Activated CD8-positive, alpha-beta memory T cell treated with anti-CD3 and anti-CD28 coated beads, Interleukin-2, amount 50 U/mL, for 4 hours (primary cell): Measurements from ENCODE around the gene PCP4L1.
A peak's percentile ranks its signal among the peaks of the same experiment; 100 is the strongest.
"Not testable (repeated sequence)": the region's sequence is repeated elsewhere in the genome, so short reads cannot be mapped to it uniquely, and the experiment has no call there.

Experiments used
- DNase-seq: peaks from one replicate; pipeline ENCODE4 v3.0.0-alpha.2; 2020

The PCP4L1 gene

GRCh38 chr1:161274874-161275273 lies 16.3 kb downstream of the PCP4L1 start:
- DNase-seq, result no peak

- DNase-seq, result no peak
These were observed 24.4 kb downstream of the PCP4L1 start for GRCh38 chr1:161282991-161283390.

GRCh38 chr1:161285113-161285512 lies 26.6 kb downstream of the PCP4L1 start:
- DNase-seq, result no peak

GRCh38 chr1:161285521-161285920 lies 27.0 kb downstream of the PCP4L1 start:
- DNase-seq, result no peak

GRCh38 chr1:161287482-161288054 lies 29.0 kb downstream of the PCP4L1 start:
- DNase-seq, result no peak

- DNase-seq, result no peak
These were observed 32.2 kb downstream of the PCP4L1 start for GRCh38 chr1:161290779-161291178.

- no peak for DNase-seq
These were observed 38.9 kb downstream of the PCP4L1 start for GRCh38 chr1:161297415-161297814.

GRCh38 chr1:161298116-161298515 lies 39.6 kb downstream of the PCP4L1 start:
- DNase-seq, result no peak

GRCh38 chr1:161299347-161299746 lies 40.8 kb downstream of the PCP4L1 start:
- DNase-seq, result no peak

- no peak for DNase-seq
These were observed 41.9 kb downstream of the PCP4L1 start for GRCh38 chr1:161300478-161300877.

GRCh38 chr1:161304927-161305866 lies 46.7 kb downstream of the PCP4L1 start:
- DNase-seq, result no peak

GRCh38 chr1:161305867-161306519 lies 47.4 kb downstream of the PCP4L1 start:
- peak; percentile 86 for DNase-seq

GRCh38 chr1:161307230-161307768 lies 48.8 kb downstream of the PCP4L1 start:
- no peak for DNase-seq

- no peak for DNase-seq
These were observed 49.5 kb downstream of the PCP4L1 start for GRCh38 chr1:161307892-161308638.

- DNase-seq, result no peak
These were observed 51.3 kb downstream of the PCP4L1 start, which contains the start of gene MPZ for GRCh38 chr1:161309868-161310267. Gene MPZ, minus strand, starts transcription at chr1:161309968. Its CDS starts 63 bp downstream, at chr1:161309905.

- DNase-seq, result no peak
These were observed 53.1 kb downstream of the PCP4L1 start for GRCh38 chr1:161311595-161312181.

GRCh38 chr1:161313554-161314200 lies 55.1 kb downstream of the PCP4L1 start:
- DNase-seq, result no peak

- peak; percentile 89 for DNase-seq
These were observed 55.8 kb downstream of the PCP4L1 start, which contains the start of gene SDHC for GRCh38 chr1:161314201-161314981. Gene SDHC, plus strand, starts transcription at chr1:161314381. Its CDS starts 25 bp downstream, at chr1:161314406.

GRCh38 chr1:161315841-161316674 lies 57.5 kb downstream of the PCP4L1 start:
- not testable (repeated sequence) for DNase-seq

- DNase-seq, result no peak
These were observed 65.5 kb downstream of the PCP4L1 start for GRCh38 chr1:161324020-161324419.
